PC-9 (cell line): Measurements from ENCODE around the gene H3-3A. TPM values are rescaled to one million over a fixed set of nuclear protein-coding genes. Genes with fewer than 3 reads are reported as not detected.

ENCODE experiments used
- BruUV-seq: library from RNA; stranded (reverse); fragments of 400-500 nt; replicated peaks from 2 replicates; lab custom pipeline; 2021; lab: Mats Ljungman, UMichigan
- CTCF ChIA-PET: fragments of 300-600 bp; sonication (Branson Sonifier 250); formaldehyde crosslinking; loops from one replicate; lab custom pipeline; 2022; ENCODE audit warnings: antibody characterized with exemption; lab: Charles Lee
- POLR2A ChIA-PET: fragments of 300-600 bp; sonication (Branson Sonifier 250); formaldehyde crosslinking; loops from one replicate; lab custom pipeline; 2022; ENCODE audit warnings: antibody characterized with exemption; ENCODE audit not compliant: unreplicated experiment; lab: Charles Lee
- DNase-seq, 2 experiments: peaks; one replicate each; pipeline versions ENCODE4 v3.0.0 to v3.0.0-alpha.2; 2015 to 2022; ENCODE audit warnings: mixed read lengths in 1 of 2
- H2AFZ ChIP-seq: fragments of 200-600 bp; sonication (generic); 2 replicates; pipeline ENCODE4 v1.8.1; 2017; ENCODE audit warnings: antibody characterized with exemption
- H3F3A ChIP-seq: fragments of 200-600 bp; sonication (generic); 2 replicates; pipeline ENCODE4 v1.8.1; 2017; ENCODE audit warnings: antibody characterized with exemption, mild to moderate bottlenecking, low read depth; ENCODE audit not compliant: insufficient read depth
- H3K27ac ChIP-seq: fragments of 200-600 bp; sonication (generic); 2 replicates; pipeline ENCODE4 v1.6.1; 2016; ENCODE audit warnings: mixed run types
- H3K27me3 ChIP-seq: fragments of 200-600 bp; sonication (generic); 2 replicates; pipeline ENCODE4 v1.6.1; 2016; ENCODE audit warnings: low read depth, mixed run types; ENCODE audit not compliant: insufficient read depth
- H3K36me3 ChIP-seq: fragments of 200-600 bp; sonication (generic); 2 replicates; pipeline ENCODE4 v1.6.1; 2016; ENCODE audit warnings: low read depth, mixed run types
- H3K4me1 ChIP-seq: fragments of 200-600 bp; sonication (generic); replicated peaks from 2 replicates; pipeline ENCODE4 v1.6.1; 2016; ENCODE audit warnings: mixed run types; ENCODE audit not compliant: insufficient read depth
- H3K4me2 ChIP-seq: fragments of 200-600 bp; sonication (generic); 2 replicates; pipeline ENCODE4 v1.6.1; 2017; ENCODE audit warnings: mixed run types
- H3K4me3 ChIP-seq: fragments of 200-600 bp; sonication (generic); 2 replicates; pipeline ENCODE4 v1.6.1; 2016; ENCODE audit warnings: mixed run types
- H3K79me2 ChIP-seq: fragments of 200-600 bp; sonication (generic); 2 replicates; pipeline ENCODE4 v1.6.1; 2017; ENCODE audit warnings: low read depth, mixed run types
- H3K9me2 ChIP-seq: fragments of 200-600 bp; sonication (generic); 2 replicates; pipeline ENCODE4 v1.8.1; 2017; ENCODE audit warnings: mild to moderate bottlenecking; ENCODE audit not compliant: insufficient read depth
- H3K9me3 ChIP-seq: fragments of 200-600 bp; sonication (generic); 2 replicates; pipeline ENCODE4 v1.8.1; 2016; ENCODE audit warnings: low read depth; ENCODE audit not compliant: insufficient read depth
- H4K20me1 ChIP-seq: fragments of 200-600 bp; sonication (generic); 2 replicates; pipeline ENCODE4 v1.8.1; 2017; ENCODE audit not compliant: insufficient read depth
- CTCF ChIP-seq: fragments of 200-600 bp; sonication (generic); conservative IDR thresholded peaks from 2 replicates; pipeline ENCODE4 v1.6.1; 2017; ENCODE audit warnings: mixed run types, antibody characterized with exemption, mild to moderate bottlenecking, moderate library complexity
- EZH2 ChIP-seq: fragments of 200-600 bp; sonication (generic); IDR thresholded peaks from 2 replicates; pipeline ENCODE4 v1.8.0; 2017; ENCODE audit warnings: antibody characterized with exemption, low read depth
- intact Hi-C: fragments of 100-400 bp; cut with micrococcal nuclease; formaldehyde crosslinking; loops from one replicate; pipeline ENCODE4 v1.10.0; 2022; ENCODE audit not compliant: unreplicated experiment
- total RNA-seq: library from RNA; stranded (reverse); gene quantifications from 2 replicates; pipeline ENCODE4 v1.2.3, GENCODE V29; 2021

The H3-3A gene
- total RNA-seq, 1 experiment from 2014 or later: 584 TPM

GRCh38 chr1:226041419-226041818 lies 21.1 kb upstream of the H3-3A start:
- no peaks in the 10 kb centered on the region for H3K9me2 ChIP-seq
- 0 out of 2 replicates have a peak, but pooled peaks cover 7% of the 10 kb centered on the region for H3K27me3 ChIP-seq
- TF ChIP-seq EZH2: no peak
- no peak for TF ChIP-seq CTCF
- intact Hi-C loops: no loop called here
- no peaks in the 10 kb centered on the region for H3K36me3 ChIP-seq
- H2AFZ ChIP-seq: no peak overlapping the region
- DNase-seq: no peak
- no peak overlapping the region for H3K4me3 ChIP-seq
- H3K79me2 ChIP-seq: no peaks in the 10 kb centered on the region
- H3K27ac ChIP-seq: no peak overlapping the region
- H3F3A ChIP-seq: no peaks in the 10 kb centered on the region
- no peak overlapping the region for H3K4me2 ChIP-seq
- no TSS peak for BruUV-seq
- no peaks in the 10 kb centered on the region for H3K9me3 ChIP-seq
- ChIA-PET CTCF (no interaction called here), POLR2A (no interaction called here)
- H4K20me1 ChIP-seq: no peaks in the 10 kb centered on the region
- H3K4me1 ChIP-seq: no peaks in the 10 kb centered on the region

GRCh38 chr1:226044514-226045101 lies 17.9 kb upstream of the H3-3A start:
- Histone ChIP-seq H3K4me1 (no peaks in the 10 kb centered on the region), H4K20me1 (no peaks in the 10 kb centered on the region), H3K36me3 (no peaks in the 10 kb centered on the region), H3K79me2 (no peaks in the 10 kb centered on the region), H3K9me2 (0 out of 2 replicates have a peak, but pooled peaks cover 3% of the 10 kb centered on the region), H3F3A (no peaks in the 10 kb centered on the region), H3K9me3 (no peaks in the 10 kb centered on the region), H2AFZ (no peak overlapping the region), H3K4me3 (no peak overlapping the region), H3K27me3 (0 out of 2 replicates have a peak, but pooled peaks cover 7% of the 10 kb centered on the region), H3K4me2 (no peak overlapping the region), H3K27ac (no peak overlapping the region)
- ChIA-PET POLR2A (no interaction called here), CTCF (no interaction called here)
- TF ChIP-seq EZH2: no peak
- TF ChIP-seq CTCF: no peak
- BruUV-seq: no TSS peak
- intact Hi-C loops: no loop called here
- DNase-seq: no peak

GRCh38 chr1:226046240-226046639 lies 16.3 kb upstream of the H3-3A start:
- Histone ChIP-seq H3K79me2 (no peaks in the 10 kb centered on the region), H3K9me2 (0 out of 2 replicates have a peak, but pooled peaks cover 3% of the 10 kb centered on the region), H3K9me3 (no peaks in the 10 kb centered on the region), H3K27ac (no peak overlapping the region), H3K27me3 (0 out of 2 replicates have a peak, but pooled peaks cover 2% of the 10 kb centered on the region), H2AFZ (no peak overlapping the region), H3K36me3 (no peaks in the 10 kb centered on the region), H3K4me1 (no peaks in the 10 kb centered on the region), H3K4me2 (no peak overlapping the region), H3F3A (no peaks in the 10 kb centered on the region), H3K4me3 (no peak overlapping the region), H4K20me1 (no peaks in the 10 kb centered on the region)
- POLR2A ChIA-PET: no interaction called here
- CTCF ChIA-PET: no interaction called here
- intact Hi-C loops: no loop called here
- DNase-seq: peak in 1 of 2 experiments; percentile 14
- TF ChIP-seq EZH2 (no peak), CTCF (no peak)
- TSS peak; percentile 24 for BruUV-seq
